Measurements from ENCODE around the gene SPRR2F. TPM values are rescaled to one million over a fixed set of nuclear protein-coding genes. Genes with fewer than 3 reads are reported as not detected.

SPRR2F gene
- total and polyA plus RNA-seq, 9 of the 15 experiments (the other 6 are each of a cell fraction or from before 2014, with no cell fraction given) = 0.22 to 2.0 (median 0.41) TPM; not detected in 4

DNA sequence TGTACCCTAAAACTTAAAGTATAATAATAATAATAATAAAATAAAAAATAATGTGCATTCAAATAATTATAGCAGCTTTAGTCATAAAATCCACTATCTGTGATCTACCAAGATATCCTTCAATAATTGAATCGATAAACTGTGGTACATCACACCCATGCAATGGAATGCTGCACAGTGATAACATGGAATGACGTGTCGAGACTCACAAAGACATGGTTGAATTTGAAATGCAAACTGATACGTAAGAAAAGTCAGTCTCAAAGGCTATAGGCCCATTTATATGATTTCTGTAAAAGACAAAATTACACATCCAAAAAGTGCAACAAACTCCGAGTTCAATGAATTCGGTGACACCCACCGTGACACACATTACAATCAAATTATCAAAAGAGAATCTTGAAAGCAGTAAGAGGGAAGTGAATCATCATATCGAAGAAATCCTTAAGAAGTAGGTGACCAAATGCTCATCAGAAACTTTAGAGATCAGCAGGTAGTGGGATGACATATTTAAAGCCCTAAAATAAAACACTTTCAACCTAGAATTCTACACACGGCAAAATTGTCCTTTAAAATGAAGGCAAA, 13.8 kb downstream of the SPRR2F start:
- in situ Hi-C loops (cut with MboI) = no loop called here
- no peaks in the 10 kb centered on the region; a peak in 1 of 5 replicates for H3K27me3 ChIP-seq (ENCODE audit: control insufficient read depth in 2 of 2, insufficient read depth in 2 of 2, low read length in 2 of 2)
- WGBS (ENCODE audit: insufficient coverage, low coverage, missing lambda C conversion rate) = 27% methylated on average over 9 of the region's 9 CpGs
- BruUV-seq (replicated peaks) = no TSS peak
- no peaks in the 10 kb centered on the region for H3K9me3 ChIP-seq (replicated peaks; ENCODE audit: control insufficient read depth, insufficient read depth, low read depth, low read length)
- H3K9ac ChIP-seq (ENCODE audit: insufficient read depth in 1 of 2, low read depth in 2 of 2, low read length in 2 of 2) = no peak overlapping the region
- ChIA-PET POLR2A (no interaction called here), CTCF (ENCODE audit: low intra/inter-chr PET ratio) (no interaction called here)
- no peaks in the 10 kb centered on the region for H4K20me1 ChIP-seq (replicated peaks; ENCODE audit: control insufficient read depth, insufficient read depth, low read length)
- H3K27ac ChIP-seq (ENCODE audit: extremely low read depth, low read depth, low read length) = no peak overlapping the region
- ATAC-seq = no peak
- no peak overlapping the region for H3K4me2 ChIP-seq (ENCODE audit: insufficient read depth, low read length)
- no peak for DNase-seq (ENCODE audit: extremely low read depth in 1 of 4, low spot score in 3 of 4)
- H3K79me2 ChIP-seq (ENCODE audit: control insufficient read depth, insufficient read depth, low read length) = no peaks in the 10 kb centered on the region
- no peak overlapping the region for H3K4me3 ChIP-seq
- H3K36me3 ChIP-seq (ENCODE audit: control insufficient read depth, insufficient read depth, low read length) = no peaks in the 10 kb centered on the region
- peak overlapping the region; percentile 33; the same call in 1 of the 2 replicates for H2AFZ ChIP-seq (ENCODE audit: low read depth, low read length)
- no peak for FAIRE-seq
- no peaks in the 10 kb centered on the region for H3K9me1 ChIP-seq (ENCODE audit: control insufficient read depth, insufficient read depth, low read length)
- intact Hi-C loops (cut with micrococcal nuclease) = no loop called here
- no peaks in the 10 kb centered on the region; a peak in 1 of 5 replicates for H3K4me1 ChIP-seq (replicated peaks in 1 of 2; ENCODE audit: control insufficient read depth in 2 of 2, insufficient read depth in 2 of 2, low read length in 2 of 2)
- TF ChIP-seq, protein P1, sequence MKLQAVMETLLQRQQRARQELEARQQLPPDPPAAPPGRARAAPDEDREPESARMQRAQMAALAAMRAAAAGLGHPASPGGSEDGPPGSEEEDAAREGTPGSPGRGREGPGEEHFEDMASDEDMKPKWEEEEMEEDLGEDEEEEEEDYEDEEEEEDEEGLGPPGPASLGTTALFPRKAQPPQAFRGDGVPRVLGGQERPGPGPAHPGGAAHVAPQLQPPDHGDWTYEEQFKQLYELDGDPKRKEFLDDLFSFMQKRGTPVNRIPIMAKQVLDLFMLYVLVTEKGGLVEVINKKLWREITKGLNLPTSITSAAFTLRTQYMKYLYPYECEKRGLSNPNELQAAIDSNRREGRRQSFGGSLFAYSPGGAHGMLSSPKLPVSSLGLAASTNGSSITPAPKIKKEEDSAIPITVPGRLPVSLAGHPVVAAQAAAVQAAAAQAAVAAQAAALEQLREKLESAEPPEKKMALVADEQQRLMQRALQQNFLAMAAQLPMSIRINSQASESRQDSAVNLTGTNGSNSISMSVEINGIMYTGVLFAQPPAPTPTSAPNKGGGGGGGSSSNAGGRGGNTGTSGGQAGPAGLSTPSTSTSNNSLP (IDR thresholded peaks at IDR 0.05; ENCODE audit: borderline replicate concordance, low read depth, low read length) = no peak
- no peak for TF ChIP-seq RBM39 (optimal IDR thresholded peaks at IDR 0.05; ENCODE audit: low read depth, low read length)
- no peak for TF ChIP-seq RBM15 (IDR thresholded peaks at IDR 0.05; ENCODE audit: insufficient read depth, low read length)
- TF ChIP-seq, protein P2, sequence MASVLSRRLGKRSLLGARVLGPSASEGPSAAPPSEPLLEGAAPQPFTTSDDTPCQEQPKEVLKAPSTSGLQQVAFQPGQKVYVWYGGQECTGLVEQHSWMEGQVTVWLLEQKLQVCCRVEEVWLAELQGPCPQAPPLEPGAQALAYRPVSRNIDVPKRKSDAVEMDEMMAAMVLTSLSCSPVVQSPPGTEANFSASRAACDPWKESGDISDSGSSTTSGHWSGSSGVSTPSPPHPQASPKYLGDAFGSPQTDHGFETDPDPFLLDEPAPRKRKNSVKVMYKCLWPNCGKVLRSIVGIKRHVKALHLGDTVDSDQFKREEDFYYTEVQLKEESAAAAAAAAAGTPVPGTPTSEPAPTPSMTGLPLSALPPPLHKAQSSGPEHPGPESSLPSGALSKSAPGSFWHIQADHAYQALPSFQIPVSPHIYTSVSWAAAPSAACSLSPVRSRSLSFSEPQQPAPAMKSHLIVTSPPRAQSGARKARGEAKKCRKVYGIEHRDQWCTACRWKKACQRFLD (CRISPR knock-in tag; IDR thresholded peaks at IDR 0.05) = no peak
- no peak for TF ChIP-seq MCM5 (IDR thresholded peaks at IDR 0.05; ENCODE audit: low read depth)
- TF ChIP-seq RBFOX2 (IDR thresholded peaks at IDR 0.05; ENCODE audit: low read depth, low read length) = no peak
- TF ChIP-seq, protein P3, sequence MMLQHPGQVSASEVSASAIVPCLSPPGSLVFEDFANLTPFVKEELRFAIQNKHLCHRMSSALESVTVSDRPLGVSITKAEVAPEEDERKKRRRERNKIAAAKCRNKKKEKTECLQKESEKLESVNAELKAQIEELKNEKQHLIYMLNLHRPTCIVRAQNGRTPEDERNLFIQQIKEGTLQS (IDR thresholded peaks at IDR 0.05) = no peak
- TF ChIP-seq, protein P3 (CRISPR knock-in tag; conservative IDR thresholded peaks at IDR 0.05) = no peak
- TF ChIP-seq EWSR1 (IDR thresholded peaks at IDR 0.05; ENCODE audit: borderline replicate concordance, low read depth, partially characterized antibody) = no peak
- no peak for TF ChIP-seq ZNF217 (CRISPR knock-in tag; IDR thresholded peaks at IDR 0.05)
- no peak for TF ChIP-seq LCOR (CRISPR knock-in tag; IDR thresholded peaks at IDR 0.05)

Measured in K562 (cell line).